ENCODE measurements around the gene CCR4.
"Not testable (repeated sequence)": the region's sequence is repeated elsewhere in the genome, so short reads cannot be mapped to it uniquely, and the experiment has no call there.

CCR4 gene

GRCh38 chr3:32951410-32951811 lies at the start of gene CCR4:
CCR4 (plus strand) TSS chr3:32951644; CDS start chr3:32953423, 1,779 bp downstream.
- no peak for DNase-seq (ENCODE audit: low read depth)

DNA sequence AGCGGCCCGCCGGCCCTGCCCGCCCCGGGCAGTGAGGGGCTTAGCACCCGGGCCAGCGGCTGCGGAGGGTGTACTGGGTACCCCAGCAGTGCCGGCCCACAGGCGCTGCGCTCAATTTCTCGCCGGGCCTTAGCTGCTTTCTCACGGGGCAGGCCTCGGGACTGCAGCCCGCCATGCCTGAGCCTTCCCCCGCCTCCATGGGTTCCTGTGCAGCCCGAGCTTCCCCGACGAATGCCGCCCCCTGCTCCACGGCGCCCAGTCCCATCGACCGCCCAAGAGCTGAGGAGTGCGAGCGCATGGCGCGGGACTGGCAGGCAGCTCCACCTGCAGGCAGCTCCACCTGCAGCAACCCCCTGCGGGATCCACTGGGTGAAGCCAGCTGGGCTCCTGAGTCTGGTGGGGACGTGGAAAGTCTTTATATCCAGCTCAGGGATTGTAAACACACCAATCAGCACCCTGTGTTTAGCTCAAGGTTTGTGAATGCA lies 48.5 kb upstream of the CCR4 start:
- DNase-seq (ENCODE audit: low read depth): not testable (repeated sequence)

DNA sequence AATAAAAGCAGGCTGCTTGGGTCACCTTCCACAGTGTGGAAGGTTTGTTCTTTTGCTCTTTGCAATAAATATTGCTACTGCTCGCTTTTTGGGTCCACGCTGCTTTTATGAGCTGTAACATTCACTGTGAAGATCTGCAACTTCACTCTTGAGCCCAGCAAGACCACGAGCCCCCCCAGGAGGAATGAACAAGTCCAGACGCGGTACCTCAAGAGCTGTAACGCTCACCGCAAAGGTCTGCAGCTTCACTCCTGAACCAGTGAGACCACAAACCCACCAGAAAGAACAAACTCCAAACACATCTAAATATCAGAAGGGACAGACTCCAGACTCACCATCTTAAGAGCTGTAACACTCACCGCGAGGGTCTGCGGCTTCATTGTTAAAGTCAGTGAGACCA lies 47.5 kb upstream of the CCR4 start:
- DNase-seq (ENCODE audit: low read depth): no peak

- DNase-seq (ENCODE audit: low read depth): no peak
Observed at GRCh38 chr3:32909999-32910398, 41.4 kb upstream of the CCR4 start.

GRCh38 chr3:32910954-32911353 lies 40.5 kb upstream of the CCR4 start:
- peak; percentile 44 for DNase-seq (ENCODE audit: low read depth)

DNA sequence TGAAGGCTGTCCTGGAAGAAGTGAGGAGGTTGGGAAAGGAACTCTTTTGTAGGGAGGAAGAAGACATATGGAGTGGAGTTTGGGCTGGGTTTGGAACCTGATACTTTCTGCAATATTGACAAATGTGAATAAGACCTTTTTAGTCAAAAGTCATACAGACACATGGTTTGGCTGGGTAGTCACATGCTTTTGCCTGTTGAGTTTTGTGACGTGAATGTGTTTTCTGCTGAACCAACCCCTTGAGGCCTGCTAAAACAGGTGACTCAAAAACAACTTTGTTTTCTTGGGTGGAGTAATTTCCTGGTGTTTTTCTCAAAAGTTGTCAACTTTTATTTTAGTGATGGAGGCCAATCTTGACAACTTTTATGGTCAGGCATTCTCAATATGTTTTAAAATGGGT lies 39.4 kb upstream of the CCR4 start:
- no peak for DNase-seq (ENCODE audit: low read depth)

- peak; percentile 81 for DNase-seq (ENCODE audit: low read depth)
Observed at GRCh38 chr3:32913790-32914446, 37.5 kb upstream of the CCR4 start.

GRCh38 chr3:32919920-32920319 lies 31.5 kb upstream of the CCR4 start:
- no peak for DNase-seq (ENCODE audit: low read depth)

- DNase-seq (ENCODE audit: low read depth): no peak
Observed at GRCh38 chr3:32922078-32922477, 29.4 kb upstream of the CCR4 start.

- no peak for DNase-seq (ENCODE audit: low read depth)
Observed at GRCh38 chr3:32930161-32930560, 21.3 kb upstream of the CCR4 start.

DNA sequence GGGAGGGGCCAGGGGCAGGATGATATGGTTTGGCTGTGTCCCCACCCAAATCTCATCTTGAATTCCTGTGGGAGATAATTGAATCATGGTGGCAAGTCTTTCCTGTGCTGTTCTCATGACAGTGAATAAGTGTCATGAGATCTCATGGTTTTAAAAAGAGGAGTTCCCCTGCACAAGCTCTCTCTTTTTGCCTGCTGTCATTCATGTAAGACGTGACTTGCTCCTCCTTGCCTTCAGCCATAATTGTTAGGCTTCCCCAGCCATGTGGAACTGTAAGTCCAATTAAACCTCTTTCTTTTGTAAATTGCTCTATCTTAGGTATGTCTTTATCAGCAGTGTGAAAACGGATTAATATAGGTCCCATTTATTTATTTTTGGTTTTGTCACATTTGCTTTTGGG lies 20.2 kb upstream of the CCR4 start:
- DNase-seq (ENCODE audit: low read depth): not testable (repeated sequence)

- DNase-seq (ENCODE audit: low read depth): peak; percentile 36
Observed at GRCh38 chr3:32934150-32934742, 17.2 kb upstream of the CCR4 start.

- DNase-seq (ENCODE audit: low read depth): peak; percentile 37
Observed at GRCh38 chr3:32937331-32937730, 14.1 kb upstream of the CCR4 start.

DNA sequence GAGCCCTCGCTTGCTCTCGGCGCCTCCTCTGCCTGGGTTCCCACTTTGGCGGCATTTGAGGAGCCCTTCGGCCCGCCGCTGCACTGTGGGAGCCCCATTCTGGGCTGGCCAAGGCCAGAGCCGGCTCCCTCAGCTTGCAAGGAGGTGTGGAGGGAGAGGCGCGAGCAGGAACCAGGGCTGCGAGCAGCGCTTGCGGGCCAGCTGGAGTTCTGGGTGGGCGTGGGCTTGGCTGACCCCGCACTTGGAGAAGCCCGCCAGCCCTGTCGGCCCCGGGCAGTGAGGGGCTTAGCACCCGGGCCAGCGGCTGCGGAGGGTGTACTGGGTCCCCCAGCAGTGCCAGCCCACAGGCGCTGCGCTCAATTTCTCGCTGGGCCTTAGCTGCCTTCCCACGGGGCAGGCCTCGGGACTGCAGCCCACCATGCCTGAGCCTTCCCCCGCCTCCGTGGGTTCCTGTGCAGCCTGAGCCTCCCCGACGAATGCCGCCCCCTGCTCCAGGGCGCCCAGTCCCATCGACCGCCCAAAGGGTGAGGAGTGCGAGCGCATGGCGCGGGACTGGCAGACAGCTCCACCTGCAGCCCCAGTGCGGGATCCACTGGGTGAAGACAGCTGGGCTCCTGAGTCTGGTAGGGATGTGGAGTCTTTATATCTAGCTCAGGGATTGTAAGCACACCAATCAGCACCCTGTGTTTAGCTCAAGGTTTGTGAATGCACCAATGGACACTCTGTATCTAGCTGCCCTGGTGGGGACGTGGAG lies 11.7 kb upstream of the CCR4 start:
- DNase-seq (ENCODE audit: low read depth): not testable (repeated sequence)

GRCh38 chr3:32940726-32941125 lies 10.7 kb upstream of the CCR4 start:
- no peak for DNase-seq (ENCODE audit: low read depth)

DNA sequence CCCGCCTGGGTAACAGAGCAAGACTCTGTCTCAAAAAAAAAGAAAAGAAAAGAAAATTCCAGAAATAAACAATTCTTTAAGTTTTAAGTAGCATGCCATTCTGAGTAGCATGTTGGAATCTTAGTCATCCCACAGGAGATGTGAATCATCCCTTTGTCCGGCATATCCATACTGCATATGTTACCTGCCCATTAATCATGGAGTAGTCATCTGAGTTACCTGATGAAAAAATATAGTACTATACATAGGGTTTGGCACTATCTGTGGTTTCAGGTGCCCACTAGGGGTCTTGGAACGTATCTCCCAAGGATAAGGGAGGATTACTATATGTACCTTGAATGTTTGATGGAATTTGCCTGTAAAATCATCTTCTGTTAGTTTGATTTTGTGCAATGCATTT lies 6.3 kb upstream of the CCR4 start:
- peak; percentile 50 for DNase-seq (ENCODE audit: low read depth)

GRCh38 chr3:32945598-32945997 lies 5.8 kb upstream of the CCR4 start:
- DNase-seq (ENCODE audit: low read depth): not testable (repeated sequence)

DNA sequence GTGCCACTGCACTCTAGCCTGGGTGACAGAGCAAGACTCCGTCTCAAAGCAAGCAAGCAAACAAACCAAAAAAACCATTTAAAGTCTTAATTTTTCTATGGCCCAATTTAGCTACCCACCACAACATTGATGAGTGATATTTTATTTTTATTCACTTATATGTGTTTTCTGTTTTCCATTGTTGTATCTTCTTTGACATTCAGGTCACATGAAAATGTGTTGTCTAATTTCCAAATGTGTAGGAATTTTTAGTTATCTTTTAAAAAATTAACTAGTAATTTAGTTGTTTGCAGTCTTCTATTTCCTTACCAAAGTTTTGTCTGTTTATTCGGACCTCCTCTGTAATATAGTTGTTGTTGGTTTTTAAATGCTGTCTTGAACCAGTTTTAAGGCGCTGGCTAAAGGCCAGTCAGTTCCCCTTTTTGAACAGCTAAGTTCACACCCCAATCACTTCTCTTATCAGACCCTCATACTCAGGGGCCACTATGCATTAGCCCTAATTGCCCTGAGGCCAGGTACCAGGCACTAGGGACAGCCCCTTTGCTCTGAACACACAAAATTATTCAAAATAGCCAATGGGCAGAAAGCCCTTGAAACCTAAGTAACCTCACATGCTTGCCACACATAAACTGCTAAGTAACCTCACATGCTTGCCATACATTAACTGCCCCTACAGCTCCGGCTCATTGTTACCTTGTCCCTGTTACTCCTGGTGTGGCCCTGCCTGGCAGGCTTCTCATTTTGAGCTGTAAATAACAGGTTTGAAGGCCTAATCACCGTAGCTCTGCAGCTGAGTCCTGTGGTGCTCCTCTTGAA lies 4.3 kb upstream of the CCR4 start:
- DNase-seq (ENCODE audit: low read depth): no peak

- peak; percentile 76 for DNase-seq (ENCODE audit: low read depth)
Observed at GRCh38 chr3:32947789-32948238, 3.6 kb upstream of the CCR4 start.

DNA sequence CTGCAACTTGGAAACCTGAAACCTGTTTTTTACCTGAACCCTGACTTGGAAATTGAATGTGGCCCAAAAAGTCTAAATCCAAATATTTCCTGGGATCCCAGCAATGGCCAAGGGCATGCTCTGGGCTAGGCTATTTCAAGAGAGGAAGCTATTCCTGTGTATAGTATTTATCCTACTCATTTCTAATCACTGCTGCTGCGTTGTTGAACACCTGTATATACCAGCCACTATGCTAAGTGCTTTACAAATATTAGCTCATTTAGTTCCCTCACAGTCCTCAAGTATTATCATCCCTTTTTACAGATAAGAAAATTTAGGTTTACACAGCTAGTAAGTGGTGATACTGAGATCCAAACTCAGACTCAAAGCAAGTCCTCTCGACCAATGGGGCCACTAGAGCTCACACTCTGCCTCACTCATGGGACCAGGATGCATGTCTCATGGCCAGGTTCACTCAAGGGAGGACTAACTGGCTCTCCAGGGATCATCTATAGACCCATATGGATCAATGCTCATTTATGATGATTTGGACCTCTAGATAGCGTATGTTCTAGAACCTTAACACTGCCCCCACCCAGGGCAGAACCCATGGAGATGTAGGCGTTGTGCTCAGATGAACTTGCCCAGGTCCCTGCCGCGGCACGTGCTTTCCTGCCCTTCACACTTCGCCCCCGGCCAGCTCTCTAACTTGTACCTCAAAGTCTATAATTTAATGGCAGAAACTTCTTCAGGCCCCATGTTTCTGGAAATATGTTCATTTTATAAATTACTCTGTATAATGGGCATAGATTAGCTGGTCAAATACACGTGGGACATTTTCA lies 2.6 kb upstream of the CCR4 start:
- no peak for DNase-seq (ENCODE audit: low read depth)

DNA sequence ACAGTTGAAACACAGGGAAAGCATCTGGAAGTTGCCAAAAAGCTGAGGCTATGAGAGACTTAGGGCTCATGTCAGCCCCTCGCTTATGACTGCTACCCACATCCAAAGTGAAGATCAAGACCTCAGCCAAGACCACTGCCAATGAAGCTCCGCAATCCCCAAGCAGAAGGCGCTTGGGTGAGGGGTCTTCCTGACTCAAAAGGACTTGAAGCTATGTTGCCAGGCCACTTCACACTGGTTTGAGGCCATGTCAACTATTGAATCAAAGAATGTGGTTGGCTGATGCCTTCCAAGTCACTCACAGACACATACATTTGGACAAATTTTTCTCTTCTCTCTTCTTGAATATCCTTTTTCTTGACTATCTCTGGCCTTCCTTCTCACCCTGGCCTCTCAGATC lies 928 bp upstream of the CCR4 start:
- DNase-seq (ENCODE audit: low read depth): no peak
